GM10266 (cell line): Measurements from ENCODE around the gene RAB14.
"Not testable (repeated sequence)": the region's sequence is repeated elsewhere in the genome, so short reads cannot be mapped to it uniquely, and the experiment has no call there.

Source experiments
- DNase-seq: peaks from one replicate; pipeline ENCODE4 v3.0.0; 2012; ENCODE audit errors: extremely low spot score
- TF ChIP-seq, protein P1 (sequence below): IDR thresholded peaks from 2 replicates; pipeline ENCODE4 v1.5.1; 2012; ENCODE audit warnings: mild to moderate bottlenecking, low read depth; ENCODE audit not compliant: control insufficient read depth, insufficient read depth; ENCODE audit errors: missing control alignments

RAB14 gene

DNA sequence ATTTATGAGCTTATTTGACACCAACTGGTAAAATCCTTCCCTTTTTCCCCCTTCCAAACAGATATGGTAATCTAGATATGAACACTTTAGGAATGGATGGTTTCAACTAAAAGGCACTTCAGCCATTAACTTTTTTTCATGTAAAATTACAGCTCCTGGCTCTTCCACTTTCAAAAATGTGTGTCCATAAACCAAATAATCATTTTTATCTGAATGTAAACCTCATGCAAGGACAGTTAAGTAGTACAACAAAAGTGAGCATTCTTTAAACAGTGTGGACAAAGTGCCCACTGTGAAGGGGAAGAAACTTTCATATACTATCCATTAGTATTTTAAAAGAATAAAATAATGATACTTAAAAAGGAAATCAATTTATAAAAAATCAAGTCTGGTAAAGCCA lies 17.2 kb downstream of the RAB14 start:
- TF ChIP-seq, protein P1, sequence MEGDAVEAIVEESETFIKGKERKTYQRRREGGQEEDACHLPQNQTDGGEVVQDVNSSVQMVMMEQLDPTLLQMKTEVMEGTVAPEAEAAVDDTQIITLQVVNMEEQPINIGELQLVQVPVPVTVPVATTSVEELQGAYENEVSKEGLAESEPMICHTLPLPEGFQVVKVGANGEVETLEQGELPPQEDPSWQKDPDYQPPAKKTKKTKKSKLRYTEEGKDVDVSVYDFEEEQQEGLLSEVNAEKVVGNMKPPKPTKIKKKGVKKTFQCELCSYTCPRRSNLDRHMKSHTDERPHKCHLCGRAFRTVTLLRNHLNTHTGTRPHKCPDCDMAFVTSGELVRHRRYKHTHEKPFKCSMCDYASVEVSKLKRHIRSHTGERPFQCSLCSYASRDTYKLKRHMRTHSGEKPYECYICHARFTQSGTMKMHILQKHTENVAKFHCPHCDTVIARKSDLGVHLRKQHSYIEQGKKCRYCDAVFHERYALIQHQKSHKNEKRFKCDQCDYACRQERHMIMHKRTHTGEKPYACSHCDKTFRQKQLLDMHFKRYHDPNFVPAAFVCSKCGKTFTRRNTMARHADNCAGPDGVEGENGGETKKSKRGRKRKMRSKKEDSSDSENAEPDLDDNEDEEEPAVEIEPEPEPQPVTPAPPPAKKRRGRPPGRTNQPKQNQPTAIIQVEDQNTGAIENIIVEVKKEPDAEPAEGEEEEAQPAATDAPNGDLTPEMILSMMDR, result no peak

DNA sequence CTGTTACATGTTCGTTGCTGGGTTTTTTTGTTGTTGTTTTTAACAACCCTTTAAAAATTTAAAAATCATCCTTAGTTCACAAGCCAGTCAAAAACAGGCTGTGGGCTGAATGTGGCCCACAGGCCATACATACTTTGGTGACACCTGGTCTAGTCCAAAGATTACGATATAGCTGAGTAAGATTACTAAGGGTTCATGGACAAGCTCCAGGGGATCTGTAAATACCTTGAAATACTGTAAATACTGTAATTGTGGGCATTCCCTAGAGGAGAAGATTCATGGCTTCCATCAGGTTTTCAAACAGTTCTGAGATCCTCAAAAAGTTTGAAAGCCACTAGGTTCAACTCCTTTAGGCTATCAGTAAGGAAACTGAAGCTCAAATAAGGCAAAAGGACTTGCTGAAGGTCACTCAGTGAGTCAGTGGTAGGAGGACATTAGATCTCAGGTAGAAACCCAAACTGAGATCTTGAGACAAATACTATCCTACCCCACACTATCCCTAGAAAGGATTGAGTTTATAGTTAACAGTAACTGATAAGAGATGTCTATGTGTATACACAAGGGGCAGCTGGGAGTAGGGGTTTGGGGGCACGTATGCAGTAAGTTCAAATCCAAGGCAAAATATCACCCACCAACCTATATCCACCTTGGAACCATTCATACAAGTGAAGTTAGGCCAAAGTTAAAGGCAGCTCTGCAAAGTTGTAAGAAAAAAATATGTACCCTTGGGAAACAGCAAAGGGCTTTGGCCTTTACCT lies 17.8 kb downstream of the RAB14 start:
- DNase-seq, result no peak
- TF ChIP-seq, protein P1, result no peak

More for the DNA sequence above, 17.2 kb downstream of the RAB14 start:
- no peak for DNase-seq

DNA sequence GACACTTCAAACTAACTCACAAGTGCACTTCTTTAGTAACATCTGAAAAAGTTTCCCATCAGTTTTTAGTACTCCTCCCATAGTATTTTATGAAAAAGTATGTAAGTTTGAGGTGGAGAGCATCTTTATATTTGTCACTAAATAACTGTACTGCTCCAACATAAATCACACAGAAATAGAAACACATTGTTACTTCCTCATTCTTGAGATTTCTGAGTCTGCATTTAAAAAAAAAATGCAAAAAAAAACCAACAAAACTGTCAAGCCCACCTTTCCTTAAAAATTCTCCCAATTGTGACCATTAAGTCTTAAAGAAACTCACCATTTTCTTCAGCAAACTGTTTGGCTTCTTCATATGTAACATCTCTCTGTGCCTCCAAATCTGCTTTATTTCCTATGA lies 18.7 kb downstream of the RAB14 start:
- DNase-seq, result no peak
- TF ChIP-seq, protein P1, result no peak

DNA sequence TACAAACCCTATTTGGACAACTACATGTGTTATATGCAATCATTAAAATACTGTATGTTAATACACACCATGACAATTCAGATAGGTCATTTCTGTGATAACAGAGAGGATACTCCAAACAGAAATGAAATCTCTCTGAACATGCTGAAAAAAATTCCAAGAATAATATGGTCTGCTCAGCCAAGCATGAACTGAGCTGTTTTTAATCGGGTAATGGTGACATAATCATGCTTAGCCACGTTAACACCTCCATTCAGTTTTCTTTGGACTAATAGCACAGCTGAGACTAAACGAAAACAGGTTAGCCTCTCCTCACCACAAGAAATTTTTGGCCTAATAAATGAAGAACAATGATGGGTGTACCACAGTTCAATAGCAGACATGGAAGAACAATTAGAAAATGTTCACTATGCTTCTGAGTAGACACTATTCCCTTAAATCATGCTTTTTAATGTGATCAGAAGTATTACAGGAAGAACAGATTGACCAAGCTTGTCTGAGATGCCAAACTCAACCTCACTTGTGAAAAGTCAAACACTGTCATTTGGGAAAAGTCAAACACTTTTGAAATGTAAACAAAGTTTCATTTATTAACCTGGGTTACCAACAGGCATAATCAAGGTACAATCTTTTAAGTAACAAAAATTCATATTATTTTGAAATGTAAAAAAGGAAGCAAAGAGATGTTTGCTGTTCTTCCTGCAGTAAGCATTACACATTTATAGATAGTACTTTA lies 19.4 kb downstream of the RAB14 start:
- no peak for DNase-seq
- TF ChIP-seq, protein P1, result no peak

DNA sequence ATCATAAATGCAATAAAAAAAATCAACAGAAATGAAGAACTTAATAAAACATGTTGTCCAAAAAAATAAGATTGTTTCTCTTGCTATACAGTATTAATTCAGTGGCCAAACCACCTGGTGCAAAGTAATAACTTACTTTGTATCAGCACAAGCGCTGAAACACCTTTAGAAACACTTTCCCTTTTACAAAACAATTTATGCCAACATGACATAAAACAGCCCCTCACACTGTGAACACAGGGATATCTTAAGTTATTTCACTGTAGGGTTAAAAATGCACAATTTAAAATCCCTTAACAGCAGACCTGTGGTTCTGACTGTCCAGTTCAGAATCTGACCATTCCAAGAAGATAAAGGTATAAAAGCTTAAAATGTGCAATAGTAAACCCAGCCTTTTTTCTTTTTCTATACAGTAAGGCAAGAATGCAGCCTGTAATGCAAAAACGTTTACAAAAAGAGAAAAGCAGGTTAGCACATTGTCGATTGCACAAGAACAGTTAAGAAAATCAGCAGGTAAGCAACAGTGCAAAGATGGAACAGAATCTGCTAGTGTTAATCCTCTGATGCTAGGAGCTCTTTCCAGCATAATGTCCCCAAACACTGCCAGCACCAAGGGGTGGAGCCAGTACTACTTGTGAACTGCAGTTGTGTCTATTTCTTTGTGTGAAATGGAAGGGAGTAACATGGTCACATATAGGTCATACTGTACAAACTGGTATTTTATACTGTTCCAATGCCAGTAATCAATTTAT lies 21.6 kb downstream of the RAB14 start:
- TF ChIP-seq, protein P1, result no peak
- no peak for DNase-seq

DNA sequence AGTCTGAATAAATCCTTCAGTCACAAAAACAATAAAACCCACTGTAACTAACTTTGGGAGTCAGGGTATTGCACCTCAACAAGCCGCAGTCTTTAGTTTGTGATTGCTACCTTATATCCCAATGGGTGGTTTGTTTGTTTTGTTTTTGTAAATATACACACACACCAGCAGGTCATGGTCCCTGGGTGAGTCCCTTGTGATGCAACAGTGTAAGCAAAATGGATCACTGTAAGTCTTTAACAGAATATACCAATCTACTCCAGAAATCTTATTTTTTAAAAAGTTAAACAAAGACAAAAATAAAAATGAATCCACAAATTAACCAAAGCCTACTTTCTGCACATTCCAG lies 22.3 kb downstream of the RAB14 start:
- DNase-seq, result not testable (repeated sequence)

DNA sequence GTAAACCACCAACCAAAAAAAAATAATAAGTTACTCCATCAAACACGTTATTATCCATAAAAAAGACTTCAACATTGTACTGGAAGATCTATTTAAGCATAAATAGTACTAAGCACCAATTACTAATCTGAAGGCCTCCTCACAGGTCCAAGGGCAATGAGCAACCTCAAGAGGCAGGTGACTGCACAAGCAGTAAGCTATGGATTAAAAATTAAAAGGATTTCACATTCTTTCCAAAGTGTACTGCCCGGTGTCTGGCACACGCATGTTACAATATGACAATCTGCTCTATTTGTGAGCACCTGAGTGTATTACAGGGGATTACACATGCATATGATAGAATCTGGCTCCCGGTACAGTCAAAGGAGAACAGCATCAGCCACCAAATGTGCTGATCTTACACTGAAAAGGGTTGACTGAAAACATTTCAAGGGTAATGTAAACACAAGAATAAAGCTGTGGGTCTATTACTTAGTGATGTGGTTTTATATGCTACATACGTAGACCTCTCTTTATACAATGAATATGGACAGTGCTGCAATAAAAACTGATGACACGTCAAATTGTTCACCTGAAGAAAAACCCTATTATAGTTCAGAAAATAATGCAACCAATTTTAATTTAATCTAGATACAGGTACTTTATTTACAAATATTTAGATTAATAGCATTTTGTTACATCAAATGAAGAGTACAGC lies 22.8 kb downstream of the RAB14 start:
- TF ChIP-seq, protein P1, result no peak
- no peak for DNase-seq
